Ishikawa (cell line): ENCODE data around the gene INPP5F.

Experiments used
- CEBPB ChIP-seq: IDR thresholded peaks from 2 replicates; pipeline ENCODE4 v1.6.1; 2012
- EP300 ChIP-seq: IDR thresholded peaks from 2 replicates; pipeline ENCODE4 v1.6.1; 2012; ENCODE audit warnings: borderline replicate concordance
- FOXM1 ChIP-seq: IDR thresholded peaks from 2 replicates; pipeline ENCODE4 v1.6.1; 2012; ENCODE audit warnings: low read depth, borderline replicate concordance
- MAX ChIP-seq: IDR thresholded peaks from 2 replicates; pipeline ENCODE4 v1.6.1; 2012
- RAD21 ChIP-seq: IDR thresholded peaks from 2 replicates; pipeline ENCODE4 v1.6.1; 2012; ENCODE audit warnings: low read depth
- REST ChIP-seq: IDR thresholded peaks from 2 replicates; pipeline ENCODE4 v1.6.1; 2012; ENCODE audit warnings: low read depth, mild to moderate bottlenecking
- TCF12 ChIP-seq: IDR thresholded peaks from 2 replicates; pipeline ENCODE4 v1.6.1; 2012; ENCODE audit warnings: low read depth
- TEAD4 ChIP-seq: IDR thresholded peaks from 2 replicates; pipeline ENCODE4 v1.6.1; 2012
- USF1 ChIP-seq: IDR thresholded peaks from 2 replicates; pipeline ENCODE4 v1.6.1; 2012
- YY1 ChIP-seq: IDR thresholded peaks from 2 replicates; pipeline ENCODE4 v1.6.1; 2012; ENCODE audit warnings: low read depth

- TF ChIP-seq TCF12 (no peak), USF1 (no peak), TEAD4 (no peak), CEBPB (no peak), EP300 (no peak), YY1 (no peak), RAD21 (no peak), FOXM1 (no peak), MAX (no peak), REST (no peak)
Measured at GRCh38 chr10:119705434-119705831, 20.4 kb upstream of the INPP5F start.
